Upper lobe of left lung (tissue), 6 donors: ENCODE results near the gene RAPGEF1. TPM values are rescaled to one million over a fixed set of nuclear protein-coding genes. Genes with fewer than 3 reads are reported as not detected.

Experiments
- ATAC-seq, 2 donors: fragments of 200-7000 bp; cut with Tn5 transposase; one replicate each; pipeline ENCODE4 v1.9.1; 2022; ENCODE audit warnings: mild to moderate bottlenecking in 2 of 2, moderate library complexity in 2 of 2; ENCODE audit not compliant: low FRiP score in 2 of 2
- DNase-seq, 2 donors: peaks; one replicate each; pipeline ENCODE4 v3.0.0-alpha.2; 2019 to 2020
- H3K27ac ChIP-seq, 4 donors: fragments of 200-600 bp; sonication (generic); one replicate each; pipeline ENCODE4 v1.5.1; 2016 to 2019
- H3K27me3 ChIP-seq, 4 donors: fragments of 200-600 bp; sonication (generic); one replicate each; pipeline ENCODE4 v1.5.1; 2017 to 2019
- H3K36me3 ChIP-seq, 4 donors: fragments of 200-600 bp; sonication (generic); one replicate each; pipeline ENCODE4 v1.5.1; 2016 to 2019
- H3K4me1 ChIP-seq, 4 donors: fragments of 200-600 bp; sonication (generic); one replicate each; pipeline ENCODE4 v1.5.1; 2018 to 2019
- H3K4me3 ChIP-seq, 4 donors: fragments of 200-600 bp; sonication (generic); one replicate each; pipeline ENCODE4 v1.5.1; 2017 to 2019; ENCODE audit warnings: mild to moderate bottlenecking in 2 of 4, moderate library complexity in 1 of 4
- H3K9me3 ChIP-seq, 4 donors: fragments of 200-600 bp; sonication (generic); one replicate each; pipeline ENCODE4 v1.5.1; 2018 to 2019
- EP300 ChIP-seq, 4 donors: sonication (generic); formaldehyde crosslinking; IDR thresholded peaks; one replicate each; pipeline ENCODE4 v1.5.1; 2017; ENCODE audit warnings: antibody characterized with exemption in 4 of 4, control low read depth in 2 of 4
- POLR2A ChIP-seq, 4 donors: fragments of 450-650 bp; IDR thresholded peaks; one replicate each; pipeline ENCODE4 v1.5.1; 2016 to 2017; ENCODE audit warnings: antibody characterized with exemption in 4 of 4, mild to moderate bottlenecking in 2 of 4
- POLR2AphosphoS5 ChIP-seq, 2 donors: sonication (generic); formaldehyde crosslinking; IDR thresholded peaks; one replicate each; pipeline ENCODE4 v1.5.1; 2017; ENCODE audit warnings: antibody characterized with exemption in 2 of 2
- WGBS, 2 donors: methylation state at CpG; one replicate each; pipeline ENCODE4 v1.1.5; 2017 to 2018; 5-methylcytosine and 5-hydroxymethylcytosine counted together
- total RNA-seq, 6 donors: library from RNA; depleted of rRNA in 4 of 6; stranded (reverse); fragments of >200 nt in 4 of 6; gene quantifications; one replicate each; pipeline versions ENCODE4 v1.1.0 to v1.2.1, GENCODE V29; 2016 to 2021
- TF ChIP-seq, protein P1 (sequence below), 6 experiments: fragments of 450-650 bp in 4 of 6; fragments of 200-600 bp in 2 of 6; sonication (generic) in 2 of 6; IDR thresholded peaks; one replicate each; pipeline ENCODE4 v1.5.1; 2016 to 2019; ENCODE audit warnings: antibody characterized with exemption in 6 of 6
- donor health status: DM: no; HTN: no; CAD: no; lungs with moderate emphysema.
- donor health status: DM: no; HTN: yes; CAD: no; lungs with severe emphysema.

RAPGEF1 gene
- total RNA-seq, 6 donors from 2014 or later: 82.8 to 161 (median 96.8) TPM

DNA sequence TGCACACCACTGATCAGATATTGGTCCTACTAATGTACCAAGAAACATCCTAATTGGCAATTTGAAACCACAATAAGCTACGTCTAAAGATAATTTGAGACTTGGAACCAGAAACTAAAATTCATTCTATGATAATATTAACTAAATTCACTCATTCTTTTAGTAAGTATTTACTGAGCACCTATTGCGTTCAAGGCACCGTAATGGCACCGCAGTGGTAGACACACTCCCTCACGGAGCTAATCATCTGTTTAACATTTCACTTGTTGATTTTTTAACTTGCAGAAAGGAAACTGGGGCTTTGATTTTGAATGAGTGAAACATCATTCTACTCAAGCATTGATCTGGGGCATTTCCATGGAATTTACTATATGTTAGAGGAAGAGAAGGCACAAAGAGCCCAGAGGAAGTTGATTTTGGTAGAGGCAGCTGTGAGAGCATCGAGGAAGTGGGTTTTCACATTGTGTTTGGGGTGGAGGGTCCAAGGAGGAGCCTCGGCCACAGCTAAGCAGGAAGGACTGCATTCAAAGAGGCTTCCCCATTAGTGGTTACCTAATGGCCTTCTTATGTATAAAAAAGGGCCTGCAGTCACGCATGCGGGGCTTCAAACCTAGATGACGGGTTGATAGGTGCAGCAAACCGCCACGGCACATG is 7.1 kb downstream of the RAPGEF1 start:
- TF ChIP-seq POLR2AphosphoS5 (IDR thresholded peaks at IDR 0.05) (no peak), POLR2A (IDR thresholded peaks at IDR 0.05) (no peak), EP300 (IDR thresholded peaks at IDR 0.05) (no peak)
- TF ChIP-seq, protein P1, sequence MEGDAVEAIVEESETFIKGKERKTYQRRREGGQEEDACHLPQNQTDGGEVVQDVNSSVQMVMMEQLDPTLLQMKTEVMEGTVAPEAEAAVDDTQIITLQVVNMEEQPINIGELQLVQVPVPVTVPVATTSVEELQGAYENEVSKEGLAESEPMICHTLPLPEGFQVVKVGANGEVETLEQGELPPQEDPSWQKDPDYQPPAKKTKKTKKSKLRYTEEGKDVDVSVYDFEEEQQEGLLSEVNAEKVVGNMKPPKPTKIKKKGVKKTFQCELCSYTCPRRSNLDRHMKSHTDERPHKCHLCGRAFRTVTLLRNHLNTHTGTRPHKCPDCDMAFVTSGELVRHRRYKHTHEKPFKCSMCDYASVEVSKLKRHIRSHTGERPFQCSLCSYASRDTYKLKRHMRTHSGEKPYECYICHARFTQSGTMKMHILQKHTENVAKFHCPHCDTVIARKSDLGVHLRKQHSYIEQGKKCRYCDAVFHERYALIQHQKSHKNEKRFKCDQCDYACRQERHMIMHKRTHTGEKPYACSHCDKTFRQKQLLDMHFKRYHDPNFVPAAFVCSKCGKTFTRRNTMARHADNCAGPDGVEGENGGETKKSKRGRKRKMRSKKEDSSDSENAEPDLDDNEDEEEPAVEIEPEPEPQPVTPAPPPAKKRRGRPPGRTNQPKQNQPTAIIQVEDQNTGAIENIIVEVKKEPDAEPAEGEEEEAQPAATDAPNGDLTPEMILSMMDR (IDR thresholded peaks at IDR 0.05): no peak
- no peaks in the 10 kb centered on the region for H3K27me3 ChIP-seq
- WGBS, 2 donors: 46 to 56% methylated on average over 11 to 12 of the region's 12 CpGs
- no peak overlapping the region for H3K4me3 ChIP-seq
- peak in 1 of 2 donors; percentile 58 for ATAC-seq
- peak overlapping the region; percentile 81 to 97 (median 86) for H3K27ac ChIP-seq
- peak in 1 of 2 donors; percentile 55 for DNase-seq
- H3K4me1 ChIP-seq: peaks cover 95 to 100% (median 97%) of the 10 kb centered on the region in 4 donors
- no peaks in the 10 kb centered on the region for H3K9me3 ChIP-seq
- no peaks in the 10 kb centered on the region for H3K36me3 ChIP-seq

DNA sequence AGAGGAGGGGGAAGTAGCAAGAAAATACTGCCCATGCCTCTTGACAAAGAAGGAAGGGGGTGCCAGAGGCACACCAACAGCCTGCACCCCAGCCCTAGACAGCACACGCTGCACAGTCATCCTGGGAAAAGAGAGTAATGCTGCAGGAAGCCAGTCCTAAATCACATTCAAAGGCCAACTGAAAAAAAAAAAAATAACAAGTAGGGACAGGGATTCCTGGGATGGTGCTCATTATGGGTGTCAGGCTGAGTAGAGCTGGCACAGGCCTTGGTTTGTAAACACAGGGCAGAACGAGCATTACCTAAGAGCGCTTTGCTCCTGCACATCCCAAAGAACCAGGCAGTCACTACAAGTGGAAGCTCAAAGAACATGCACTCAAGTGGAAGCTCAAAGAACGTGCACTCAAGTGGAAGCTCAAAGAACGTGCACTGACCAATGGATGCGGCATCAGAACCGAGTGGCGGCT is 7.8 kb downstream of the RAPGEF1 start:
- ATAC-seq (peak; percentile 13 to 85), DNase-seq (peak in 1 of 2 donors; percentile 83)
- Histone ChIP-seq H3K27ac (peak overlapping the region; percentile 81 to 97 (median 86)), H3K27me3 (no peaks in the 10 kb centered on the region), H3K36me3 (no peaks in the 10 kb centered on the region), H3K4me1 (peaks cover 95 to 100% (median 99%) of the 10 kb centered on the region in 4 donors), H3K9me3 (no peaks in the 10 kb centered on the region), H3K4me3 (no peak overlapping the region)
- TF ChIP-seq, protein P1 (IDR thresholded peaks at IDR 0.05): no peak
- peak in 2 of 4 donors; percentile 10 to 65 for TF ChIP-seq EP300 (IDR thresholded peaks at IDR 0.05)
- peak in 1 of 4 donors; percentile 16 for TF ChIP-seq POLR2A (IDR thresholded peaks at IDR 0.05)
- TF ChIP-seq POLR2AphosphoS5 (IDR thresholded peaks at IDR 0.05): peak; percentile 70 to 80
- WGBS, 2 donors: 32 to 35% methylated on average over 8 of the region's 8 CpGs

DNA sequence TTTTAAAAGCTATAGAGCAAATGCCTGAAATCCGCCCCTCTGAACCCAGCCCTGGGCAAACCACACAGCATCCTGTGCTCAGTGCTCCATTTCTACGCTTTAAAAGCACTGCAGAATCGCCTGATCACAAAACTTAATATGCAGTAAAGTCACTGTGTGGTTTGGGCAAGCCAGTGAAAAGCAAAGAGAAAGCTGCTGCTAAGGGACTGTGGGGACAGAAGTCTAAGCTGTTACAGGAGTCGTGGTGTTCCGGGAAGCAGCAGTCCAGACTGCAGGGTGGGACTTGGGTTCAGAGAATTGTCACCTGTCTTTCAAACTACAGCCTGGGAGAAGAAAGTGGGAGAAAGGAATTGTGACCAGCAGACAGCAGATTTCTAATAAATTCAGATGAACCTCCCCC is 8.2 kb downstream of the RAPGEF1 start:
- peak in 1 of 4 donors; percentile 3 for TF ChIP-seq POLR2A (IDR thresholded peaks at IDR 0.05)
- no peak for TF ChIP-seq POLR2AphosphoS5 (IDR thresholded peaks at IDR 0.05)
- Histone ChIP-seq H3K36me3 (no peaks in the 10 kb centered on the region), H3K27me3 (no peaks in the 10 kb centered on the region), H3K27ac (peak overlapping the region; percentile 81 to 97 (median 86)), H3K4me1 (peaks cover 95 to 100% (median 99%) of the 10 kb centered on the region in 4 donors), H3K9me3 (no peaks in the 10 kb centered on the region), H3K4me3 (no peak overlapping the region)
- DNase-seq: no peak
- 43 to 49% methylated on average over 5 of the region's 5 CpGs for WGBS, 2 donors
- ATAC-seq: no peak

DNA sequence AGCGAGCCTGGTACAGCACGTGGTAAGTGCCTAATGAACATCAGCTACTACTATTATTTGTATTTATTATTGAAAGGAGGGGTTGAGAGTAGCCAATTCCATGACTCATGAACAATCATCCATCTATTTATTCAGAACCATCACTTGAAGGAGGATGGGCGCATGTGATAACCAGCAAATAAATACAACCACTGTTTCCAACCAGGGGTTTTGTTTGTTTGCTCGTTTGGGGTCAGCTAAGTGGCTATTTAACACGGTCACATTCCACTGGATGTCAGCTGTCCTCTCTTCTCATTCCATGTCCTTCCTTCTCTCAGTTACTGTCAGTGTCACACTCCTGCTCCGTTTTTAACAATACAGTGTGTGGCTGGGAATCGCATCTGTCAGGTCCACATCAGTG is 8.6 kb downstream of the RAPGEF1 start:
- peaks cover 94 to 96% (median 95%) of the 10 kb centered on the region in 4 donors for H3K4me1 ChIP-seq
- no peaks in the 10 kb centered on the region for H3K9me3 ChIP-seq
- TF ChIP-seq EP300 (IDR thresholded peaks at IDR 0.05): no peak
- ATAC-seq: no peak
- H3K27ac ChIP-seq: peak overlapping the region; percentile 81 to 97 (median 86)
- H3K4me3 ChIP-seq: no peak overlapping the region
- DNase-seq: no peak
- 47 to 63% methylated on average over 7 of the region's 7 CpGs for WGBS, 2 donors
- H3K36me3 ChIP-seq: no peaks in the 10 kb centered on the region
- no peaks in the 10 kb centered on the region for H3K27me3 ChIP-seq

DNA sequence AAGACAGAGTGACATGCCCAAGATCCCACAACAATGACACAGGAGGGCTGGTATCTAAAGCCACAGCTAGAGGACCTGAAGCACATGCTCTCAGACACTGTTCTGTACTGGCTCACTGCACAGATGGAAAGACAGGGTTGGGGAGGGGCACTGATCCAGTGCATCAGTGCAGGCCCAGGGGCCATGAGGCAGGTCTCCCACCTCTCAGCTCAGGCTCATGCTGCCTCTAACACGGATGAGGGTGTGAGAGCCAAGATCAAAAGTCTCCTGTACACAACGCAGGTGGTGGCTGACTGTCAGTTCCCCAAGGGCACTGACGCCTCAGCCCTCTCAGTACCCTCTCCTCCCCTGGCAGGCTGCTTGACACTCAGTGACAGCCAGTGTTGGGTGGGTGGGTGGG is 10.9 kb downstream of the RAPGEF1 start:
- Histone ChIP-seq H3K4me1 (peaks cover 73 to 88% (median 82%) of the 10 kb centered on the region in 4 donors), H3K36me3 (no peaks in the 10 kb centered on the region), H3K27ac (peak overlapping the region; percentile 69 to 97 (median 83)), H3K4me3 (no peak overlapping the region), H3K27me3 (no peaks in the 10 kb centered on the region), H3K9me3 (no peaks in the 10 kb centered on the region)
- ATAC-seq: peak in 1 of 2 donors; percentile 22
- TF ChIP-seq POLR2A (IDR thresholded peaks at IDR 0.05) (no peak), POLR2AphosphoS5 (IDR thresholded peaks at IDR 0.05) (no peak), EP300 (IDR thresholded peaks at IDR 0.05) (no peak)
- TF ChIP-seq, protein P1 (IDR thresholded peaks at IDR 0.05): no peak
- peak in 1 of 2 donors; percentile 30 for DNase-seq
- 16 to 44% methylated on average over 1 to 2 of the region's 3 CpGs for WGBS, 2 donors
